Stomach (tissue), 4 donors: ENCODE measurements around the gene GJA3.

Experiments used
- CTCF ChIP-seq, 7 experiments: fragments of 450-650 bp in 4 of 7; fragments of 200-600 bp in 3 of 7; sonication (generic) in 3 of 7; IDR thresholded peaks; one replicate each; pipeline ENCODE4 v1.5.1; 2016 to 2019; ENCODE audit warnings: antibody characterized with exemption in 7 of 7, control low read depth in 2 of 7, mild to moderate bottlenecking in 1 of 7
- EP300 ChIP-seq: sonication (generic); formaldehyde crosslinking; IDR thresholded peaks from one replicate; pipeline ENCODE4 v1.6.1; 2017; ENCODE audit warnings: antibody characterized with exemption
- POLR2A ChIP-seq, 4 donors: fragments of 450-650 bp; IDR thresholded peaks; one replicate each; pipeline ENCODE4 v1.6.1; 2016; ENCODE audit warnings: antibody characterized with exemption in 4 of 4, control low read depth in 2 of 4, mild to moderate bottlenecking in 1 of 4, moderate library complexity in 1 of 4
- POLR2AphosphoS5 ChIP-seq, 3 donors: sonication (generic); formaldehyde crosslinking; IDR thresholded peaks; one replicate each; pipeline ENCODE4 v1.6.1; 2016; ENCODE audit warnings: antibody characterized with exemption in 3 of 3

GRCh38 chr13:20128459-20128931, 32.4 kb downstream of the GJA3 start:
- TF ChIP-seq CTCF (IDR thresholded peaks at IDR 0.05) (peak in 5 of 7 experiments; percentile 14 to 51 (median 29)), POLR2A (IDR thresholded peaks at IDR 0.05) (no peak), POLR2AphosphoS5 (IDR thresholded peaks at IDR 0.05) (no peak), EP300 (no peak)
